NCI-H1694 (cell line): ENCODE data around the gene TGFBR3.

ENCODE experiments used
- DNase-seq: peaks from one replicate; lab custom pipeline; 2025; lab: John Stamatoyannopoulos, UW

The TGFBR3 gene

GRCh38 chr1:91754816-91755580 lies 131.0 kb downstream of the TGFBR3 start:
- no peak for DNase-seq

- DNase-seq = no peak
Observed at GRCh38 chr1:91754348-91754747, 131.6 kb downstream of the TGFBR3 start.

GRCh38 chr1:91753878-91754277 lies 132.1 kb downstream of the TGFBR3 start:
- DNase-seq = no peak

- DNase-seq = no peak
Observed at GRCh38 chr1:91752324-91752723, 133.6 kb downstream of the TGFBR3 start.

GRCh38 chr1:91751275-91751674 lies 134.7 kb downstream of the TGFBR3 start:
- DNase-seq = no peak

GRCh38 chr1:91750398-91750996 lies 135.5 kb downstream of the TGFBR3 start:
- DNase-seq = no peak

GRCh38 chr1:91749788-91750231 lies 136.1 kb downstream of the TGFBR3 start:
- no peak for DNase-seq

- no peak for DNase-seq
Observed at GRCh38 chr1:91747666-91748065, 138.3 kb downstream of the TGFBR3 start.

GRCh38 chr1:91746728-91747338 lies 139.1 kb downstream of the TGFBR3 start:
- no peak for DNase-seq

- no peak for DNase-seq
Observed at GRCh38 chr1:91745640-91746373, 140.1 kb downstream of the TGFBR3 start.

GRCh38 chr1:91744953-91745639 lies 140.9 kb downstream of the TGFBR3 start:
- no peak for DNase-seq

- no peak for DNase-seq
Observed at GRCh38 chr1:91742848-91743292, 143.1 kb downstream of the TGFBR3 start.

- DNase-seq = no peak
Observed at GRCh38 chr1:91741906-91742305, 144.0 kb downstream of the TGFBR3 start.

GRCh38 chr1:91741301-91741700 lies 144.7 kb downstream of the TGFBR3 start:
- no peak for DNase-seq

- no peak for DNase-seq
Observed at GRCh38 chr1:91737650-91738049, 148.3 kb downstream of the TGFBR3 start.

- no peak for DNase-seq
Observed at GRCh38 chr1:91736715-91737615, 149.0 kb downstream of the TGFBR3 start.

GRCh38 chr1:91736146-91736714 lies 149.7 kb downstream of the TGFBR3 start:
- DNase-seq = no peak

- no peak for DNase-seq
Observed at GRCh38 chr1:91735266-91735845, 150.6 kb downstream of the TGFBR3 start.

- DNase-seq = no peak
Observed at GRCh38 chr1:91734761-91735160, 151.2 kb downstream of the TGFBR3 start.

GRCh38 chr1:91733108-91733710 lies 152.7 kb downstream of the TGFBR3 start:
- DNase-seq = no peak
